GM23248 (cell line): ENCODE measurements around the gene SALL1. TPM values are rescaled to one million over a fixed set of nuclear protein-coding genes. Genes with fewer than 3 reads are reported as not detected.

Experiments
- DNase-seq: peaks from one replicate; pipeline ENCODE4 v3.0.0-alpha.2; 2015
- H2AFZ ChIP-seq: fragments of 200-600 bp; sonication (generic); 2 replicates; pipeline ENCODE4 v1.6.1; 2016; ENCODE audit warnings: antibody characterized with exemption
- H3F3A ChIP-seq: fragments of 200-600 bp; sonication (generic); 2 replicates; pipeline ENCODE4 v1.6.1; 2016; ENCODE audit warnings: mild to moderate bottlenecking, antibody characterized with exemption, mixed run types; ENCODE audit not compliant: insufficient read depth
- H3K27ac ChIP-seq: fragments of 200-600 bp; sonication (generic); 2 replicates; pipeline ENCODE4 v1.5.1; 2016; ENCODE audit warnings: mild to moderate bottlenecking
- H3K27me3 ChIP-seq: fragments of 200-600 bp; sonication (generic); replicated peaks from 2 replicates; pipeline ENCODE4 v1.6.1; 2016; ENCODE audit warnings: mild to moderate bottlenecking; ENCODE audit not compliant: insufficient read depth
- H3K36me3 ChIP-seq: fragments of 200-600 bp; sonication (generic); 2 replicates; pipeline ENCODE4 v1.6.1; 2016; ENCODE audit warnings: low read depth, mild to moderate bottlenecking
- H3K4me1 ChIP-seq: fragments of 200-600 bp; sonication (generic); 2 replicates; pipeline ENCODE4 v1.6.1; 2016; ENCODE audit warnings: mild to moderate bottlenecking; ENCODE audit not compliant: insufficient read depth
- H3K4me2 ChIP-seq: fragments of 200-600 bp; sonication (generic); one replicate; pipeline ENCODE4 v1.6.1; 2016; ENCODE audit warnings: mild to moderate bottlenecking; ENCODE audit not compliant: unreplicated experiment
- H3K4me3 ChIP-seq: fragments of 200-600 bp; sonication (generic); 2 replicates; pipeline ENCODE4 v1.5.1; 2016; ENCODE audit warnings: mild to moderate bottlenecking
- H3K79me2 ChIP-seq: fragments of 200-600 bp; sonication (generic); 2 replicates; pipeline ENCODE4 v1.6.1; 2016; ENCODE audit warnings: mild to moderate bottlenecking; ENCODE audit not compliant: insufficient read depth
- H3K9ac ChIP-seq: fragments of 200-600 bp; sonication (generic); 2 replicates; pipeline ENCODE4 v1.6.1; 2016; ENCODE audit warnings: mild to moderate bottlenecking
- H3K9me2 ChIP-seq: fragments of 200-600 bp; sonication (generic); 2 replicates; pipeline ENCODE4 v1.6.1; 2016; ENCODE audit warnings: mixed run types, mild to moderate bottlenecking, moderate library complexity; ENCODE audit not compliant: insufficient read depth
- H3K9me3 ChIP-seq: fragments of 200-600 bp; sonication (generic); one replicate; pipeline ENCODE4 v1.6.1; 2017; ENCODE audit warnings: low read depth
- H4K20me1 ChIP-seq: fragments of 200-600 bp; sonication (generic); 2 replicates; pipeline ENCODE4 v1.6.0; 2016; ENCODE audit not compliant: insufficient read depth
- EZH2 ChIP-seq: fragments of 200-600 bp; sonication (generic); IDR thresholded peaks from 2 replicates; pipeline ENCODE4 v1.6.1; 2018; ENCODE audit warnings: antibody characterized with exemption, mild to moderate bottlenecking; ENCODE audit not compliant: insufficient read depth, poor library complexity, severe bottlenecking
- EZH2phosphoT487 ChIP-seq: fragments of 200-600 bp; sonication (generic); IDR thresholded peaks from 2 replicates; pipeline ENCODE4 v1.6.1; 2018; ENCODE audit warnings: antibody characterized with exemption, moderate library complexity, mild to moderate bottlenecking, low read depth; ENCODE audit not compliant: insufficient read depth
- WGBS, 2 experiments: methylation state at CpG; one replicate each; pipeline ENCODE4 v1.1.6; 2015 to 2017; ENCODE audit warnings: low lambda C conversion rate in 2 of 2, low coverage in 1 of 2; ENCODE audit errors: missing lambda C conversion rate in 2 of 2; 5-methylcytosine and 5-hydroxymethylcytosine counted together
- in situ Hi-C: fragments of 300-500 bp; cut with MboI; formaldehyde crosslinking; loops from 2 replicates; pipeline ENCODE4 v1.15.0; 2020
- polyA plus RNA-seq: library from polyadenylated mRNA; unstranded; fragments of >200 nt; fragmentation: Nextera tagmentation; extraction: Ambion mirVana; gene quantifications from 2 replicates; pipeline ENCODE4 v1.2.1, GENCODE V29; 2016
- total RNA-seq: library from RNA; depleted of rRNA; stranded (reverse); fragments of >200 nt; shearing (Covaris generic); gene quantifications from 2 replicates; pipeline ENCODE4 v1.2.3, GENCODE V29; 2014

SALL1 gene
- total and polyA plus RNA-seq, 2 experiments from 2014 or later = 1.7 to 2.6 TPM

- Histone ChIP-seq H3K79me2 (peaks cover 97% of the 10 kb centered on the region), H3K4me1 (peaks cover 30% of the 10 kb centered on the region)
These were observed 6.9 kb downstream of the SALL1 start for GRCh38 chr16:51144203-51144602.

GRCh38 chr16:51143196-51143977 lies 7.7 kb downstream of the SALL1 start:
- no peaks in the 10 kb centered on the region for H3K9me3 ChIP-seq
- TF ChIP-seq EZH2 = no peak
- no peak for TF ChIP-seq EZH2phosphoT487
- H3K4me1 ChIP-seq = peaks cover 22% of the 10 kb centered on the region
- DNase-seq = no peak
- peaks cover 5% of the 10 kb centered on the region; the same call in 1 of the 2 replicates for H3F3A ChIP-seq
- H4K20me1 ChIP-seq = no peaks in the 10 kb centered on the region
- H3K36me3 ChIP-seq = no peaks in the 10 kb centered on the region
- H3K27ac ChIP-seq = no peak overlapping the region
- no peaks in the 10 kb centered on the region for H3K27me3 ChIP-seq
- no peaks in the 10 kb centered on the region for H3K9me2 ChIP-seq
- H3K4me2 ChIP-seq = no peak overlapping the region
- H3K4me3 ChIP-seq = no peak overlapping the region
- 83 to 87% methylated on average over 5 of the region's 5 CpGs for WGBS, 2 experiments
- H2AFZ ChIP-seq = no peak overlapping the region
- no peak overlapping the region for H3K9ac ChIP-seq
- in situ Hi-C loops = no loop called here
- peaks cover 96% of the 10 kb centered on the region for H3K79me2 ChIP-seq

More at GRCh38 chr16:51144203-51144602, 6.9 kb downstream of the SALL1 start:
- Histone ChIP-seq H3K9me3 (no peaks in the 10 kb centered on the region), H4K20me1 (no peaks in the 10 kb centered on the region), H3K27ac (no peak overlapping the region), H3K9ac (no peak overlapping the region), H3K27me3 (no peaks in the 10 kb centered on the region), H2AFZ (no peak overlapping the region), H3K36me3 (no peaks in the 10 kb centered on the region), H3K9me2 (no peaks in the 10 kb centered on the region), H3K4me3 (no peak overlapping the region), H3K4me2 (no peak overlapping the region), H3F3A (peaks cover 12% of the 10 kb centered on the region; the same call in 1 of the 2 replicates)
- in situ Hi-C loops = no loop called here
- no peak for TF ChIP-seq EZH2phosphoT487
- DNase-seq = no peak
- WGBS, 2 experiments = 90% methylated on average over 1 of the region's 1 CpG

GRCh38 chr16:51141541-51141940 lies 9.5 kb downstream of the SALL1 start:
- no peaks in the 10 kb centered on the region for H3F3A ChIP-seq
- DNase-seq = no peak
- no peaks in the 10 kb centered on the region for H4K20me1 ChIP-seq
- no peak overlapping the region for H2AFZ ChIP-seq
- in situ Hi-C loops = no loop called here
- no peak overlapping the region for H3K9ac ChIP-seq
- no peaks in the 10 kb centered on the region for H3K27me3 ChIP-seq
- no peaks in the 10 kb centered on the region for H3K9me3 ChIP-seq
- no peak overlapping the region for H3K27ac ChIP-seq
- no peak overlapping the region for H3K4me3 ChIP-seq
- no peak overlapping the region for H3K4me2 ChIP-seq
- no peaks in the 10 kb centered on the region for H3K9me2 ChIP-seq
- TF ChIP-seq EZH2 (no peak), EZH2phosphoT487 (no peak)
- H3K4me1 ChIP-seq = peaks cover 7% of the 10 kb centered on the region; the same call in 1 of the 2 replicates
- H3K36me3 ChIP-seq = peaks cover 1% of the 10 kb centered on the region; the same call in 1 of the 2 replicates
- peaks cover 84% of the 10 kb centered on the region for H3K79me2 ChIP-seq
- WGBS, 2 experiments = 93 to 95% methylated on average over 21 of the region's 21 CpGs

GRCh38 chr16:51141106-51141505 lies 10.0 kb downstream of the SALL1 start:
- Histone ChIP-seq H3K4me2 (no peak overlapping the region), H4K20me1 (no peaks in the 10 kb centered on the region), H3K27me3 (no peaks in the 10 kb centered on the region), H2AFZ (no peak overlapping the region), H3K27ac (no peak overlapping the region), H3K9ac (no peak overlapping the region), H3K4me3 (no peak overlapping the region), H3K79me2 (peaks cover 80% of the 10 kb centered on the region), H3K36me3 (peaks cover 6% of the 10 kb centered on the region), H3K9me3 (no peaks in the 10 kb centered on the region), H3K9me2 (no peaks in the 10 kb centered on the region), H3F3A (no peaks in the 10 kb centered on the region), H3K4me1 (0 out of 2 replicates have a peak, but pooled peaks cover 4% of the 10 kb centered on the region)
- 98 to 100% methylated on average over 9 of the region's 9 CpGs for WGBS, 2 experiments
- DNase-seq = no peak
- no peak for TF ChIP-seq EZH2phosphoT487
- TF ChIP-seq EZH2 = no peak
- in situ Hi-C loops = no loop called here
